GM12878 (cell line): Measurements from ENCODE around the gene IL1RAP. TPM values are rescaled to one million over a fixed set of nuclear protein-coding genes. Genes with fewer than 3 reads are reported as not detected.

Source experiments
- BCL11A ChIP-seq: IDR thresholded peaks from 2 replicates; pipeline ENCODE4 v1.6.1; 2011; ENCODE audit warnings: low read depth, low read length
- DPF2 ChIP-seq: fragments of 450-650 bp; IDR thresholded peaks from 2 replicates; pipeline ENCODE4 v1.6.1; 2017; ENCODE audit warnings: mild to moderate bottlenecking
- EED ChIP-seq: sonication (generic); IDR thresholded peaks from 2 replicates; pipeline ENCODE4 v1.6.1; 2016; ENCODE audit warnings: antibody characterized with exemption, low read depth
- ESRRA ChIP-seq: IDR thresholded peaks from 2 replicates; pipeline ENCODE4 v1.6.1; 2012; ENCODE audit warnings: mild to moderate bottlenecking, low read length, improper control_type of control experiment
- HCFC1 ChIP-seq: fragments of 150-350 bp; IDR thresholded peaks from 2 replicates; pipeline ENCODE4 v1.6.1; 2014; ENCODE audit warnings: low read length
- NFXL1 ChIP-seq: fragments of 450-650 bp; IDR thresholded peaks from 2 replicates; pipeline ENCODE4 v1.6.1; 2017; ENCODE audit warnings: antibody characterized with exemption, mild to moderate bottlenecking, borderline replicate concordance
- SMARCA5 ChIP-seq: fragments of 450-650 bp; IDR thresholded peaks from 2 replicates; pipeline ENCODE4 v1.6.1; 2017; ENCODE audit warnings: mild to moderate bottlenecking
- SUZ12 ChIP-seq: fragments of 200-600 bp; sonication (generic); IDR thresholded peaks from one replicate; pipeline ENCODE4 v1.6.1; 2018; ENCODE audit warnings: antibody characterized with exemption, mild to moderate bottlenecking; ENCODE audit not compliant: unreplicated experiment
- YBX1 ChIP-seq: fragments of 450-650 bp; IDR thresholded peaks from 2 replicates; pipeline ENCODE4 v1.6.1; 2016; ENCODE audit warnings: antibody characterized with exemption
- ZNF207 ChIP-seq: fragments of 450-650 bp; IDR thresholded peaks from 2 replicates; pipeline ENCODE4 v1.6.1; 2014; ENCODE audit warnings: antibody characterized with exemption, mild to moderate bottlenecking, borderline replicate concordance
- ZNF384 ChIP-seq: IDR thresholded peaks from 2 replicates; pipeline ENCODE4 v1.6.1; 2012; ENCODE audit warnings: low read depth, mild to moderate bottlenecking, low read length, improper control_type of control experiment, borderline replicate concordance
- ZSCAN29 ChIP-seq: fragments of 450-650 bp; IDR thresholded peaks from 2 replicates; pipeline ENCODE4 v1.6.1; 2017; ENCODE audit warnings: mild to moderate bottlenecking, moderate library complexity
- polyA plus RNA-seq, 11 experiments: library from polyadenylated mRNA; depleted of rRNA in 4 of 11; unstranded in 6 of 11; stranded (reverse) in 5 of 11; fragments of >200 nt; fragmentation: Nextera tagmentation in 4 of 11; fragmentation: Illumina TruSeq in 1 of 11; extraction: Ambion mirVana in 4 of 11; extraction: Trizol in 1 of 11; gene quantifications; 1 replicate in 1 of 11; 2 replicates in 10 of 11; pipeline versions ENCODE4 v1.2.1 to v1.2.3, GENCODE V29; 2011 to 2016; ENCODE audit warnings: inconsistent platforms in 2 of 11, missing spikeins in 2 of 11, low read depth in 1 of 11
- total RNA-seq, 4 experiments: library from RNA; depleted of rRNA in 3 of 4; stranded (reverse); fragments of >200 nt in 3 of 4; fragmentation: Illumina TruSeq in 1 of 4; extraction: Trizol in 1 of 4; gene quantifications; 2 replicates each; pipeline versions ENCODE4 v1.2.1 to v1.2.3, GENCODE V29; 2013 to 2021
- TF ChIP-seq, protein P1 (sequence below): IDR thresholded peaks from 2 replicates; pipeline ENCODE4 v1.6.1; 2012; ENCODE audit warnings: improper control_type of control experiment, low read depth, low read length; ENCODE audit not compliant: insufficient replicate concordance

IL1RAP gene
- total and polyA plus RNA-seq, 10 of the 15 experiments (the other 5 are each of a cell fraction or from before 2014, with no cell fraction given), result 0.17 to 1.0 (median 0.44) TPM; not detected in 1

DNA sequence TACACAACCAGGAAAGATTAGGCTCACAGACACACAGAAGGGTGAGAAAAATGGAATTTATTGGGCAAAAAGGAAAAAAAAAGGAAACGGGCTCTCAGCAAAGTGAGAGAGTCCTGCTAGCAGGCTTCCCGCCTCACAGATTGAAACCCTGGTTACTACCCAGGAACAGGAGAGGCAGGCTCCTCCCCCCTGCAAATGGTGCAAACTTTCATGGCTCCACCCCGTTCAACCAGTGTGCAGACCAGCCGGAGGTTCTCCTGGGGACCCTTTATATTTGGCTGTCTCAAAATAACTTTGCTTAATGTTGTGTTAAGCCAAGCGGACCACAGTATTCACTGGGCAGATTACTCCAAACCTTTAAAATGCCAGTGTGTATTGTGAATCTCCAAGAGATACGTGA lies 40.3 kb downstream of the IL1RAP start (continued):
- TF ChIP-seq, protein P1, sequence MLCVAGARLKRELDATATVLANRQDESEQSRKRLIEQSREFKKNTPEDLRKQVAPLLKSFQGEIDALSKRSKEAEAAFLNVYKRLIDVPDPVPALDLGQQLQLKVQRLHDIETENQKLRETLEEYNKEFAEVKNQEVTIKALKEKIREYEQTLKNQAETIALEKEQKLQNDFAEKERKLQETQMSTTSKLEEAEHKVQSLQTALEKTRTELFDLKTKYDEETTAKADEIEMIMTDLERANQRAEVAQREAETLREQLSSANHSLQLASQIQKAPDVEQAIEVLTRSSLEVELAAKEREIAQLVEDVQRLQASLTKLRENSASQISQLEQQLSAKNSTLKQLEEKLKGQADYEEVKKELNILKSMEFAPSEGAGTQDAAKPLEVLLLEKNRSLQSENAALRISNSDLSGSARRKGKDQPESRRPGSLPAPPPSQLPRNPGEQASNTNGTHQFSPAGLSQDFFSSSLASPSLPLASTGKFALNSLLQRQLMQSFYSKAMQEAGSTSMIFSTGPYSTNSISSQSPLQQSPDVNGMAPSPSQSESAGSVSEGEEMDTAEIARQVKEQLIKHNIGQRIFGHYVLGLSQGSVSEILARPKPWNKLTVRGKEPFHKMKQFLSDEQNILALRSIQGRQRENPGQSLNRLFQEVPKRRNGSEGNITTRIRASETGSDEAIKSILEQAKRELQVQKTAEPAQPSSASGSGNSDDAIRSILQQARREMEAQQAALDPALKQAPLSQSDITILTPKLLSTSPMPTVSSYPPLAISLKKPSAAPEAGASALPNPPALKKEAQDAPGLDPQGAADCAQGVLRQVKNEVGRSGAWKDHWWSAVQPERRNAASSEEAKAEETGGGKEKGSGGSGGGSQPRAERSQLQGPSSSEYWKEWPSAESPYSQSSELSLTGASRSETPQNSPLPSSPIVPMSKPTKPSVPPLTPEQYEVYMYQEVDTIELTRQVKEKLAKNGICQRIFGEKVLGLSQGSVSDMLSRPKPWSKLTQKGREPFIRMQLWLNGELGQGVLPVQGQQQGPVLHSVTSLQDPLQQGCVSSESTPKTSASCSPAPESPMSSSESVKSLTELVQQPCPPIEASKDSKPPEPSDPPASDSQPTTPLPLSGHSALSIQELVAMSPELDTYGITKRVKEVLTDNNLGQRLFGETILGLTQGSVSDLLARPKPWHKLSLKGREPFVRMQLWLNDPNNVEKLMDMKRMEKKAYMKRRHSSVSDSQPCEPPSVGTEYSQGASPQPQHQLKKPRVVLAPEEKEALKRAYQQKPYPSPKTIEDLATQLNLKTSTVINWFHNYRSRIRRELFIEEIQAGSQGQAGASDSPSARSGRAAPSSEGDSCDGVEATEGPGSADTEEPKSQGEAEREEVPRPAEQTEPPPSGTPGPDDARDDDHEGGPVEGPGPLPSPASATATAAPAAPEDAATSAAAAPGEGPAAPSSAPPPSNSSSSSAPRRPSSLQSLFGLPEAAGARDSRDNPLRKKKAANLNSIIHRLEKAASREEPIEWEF, result no peak
- TF ChIP-seq ESRRA (no peak), EED (no peak), ZNF207 (no peak), ZSCAN29 (no peak), NFXL1 (no peak), SUZ12 (no peak), BCL11A (no peak), SMARCA5 (no peak), HCFC1 (no peak), YBX1 (no peak), DPF2 (no peak), ZNF384 (no peak)
